Colonic mucosa (tissue), 4 donors: Measurements from ENCODE around the gene SF3B5. TPM values are rescaled to one million over a fixed set of nuclear protein-coding genes. Genes with fewer than 3 reads are reported as not detected.

Source experiments
- DNase-seq: peaks from one replicate; pipeline ENCODE4 v3.0.0-alpha.2; 2020
- H3K27ac ChIP-seq: fragments of 200-600 bp; one replicate; pipeline ENCODE4 v1.8.0; 2021
- H3K27me3 ChIP-seq: fragments of 200-600 bp; one replicate; pipeline ENCODE4 v1.8.0; 2021
- H3K36me3 ChIP-seq: fragments of 200-600 bp; one replicate; pipeline ENCODE4 v1.8.0; 2021
- H3K4me1 ChIP-seq: fragments of 200-600 bp; one replicate; pipeline ENCODE4 v1.8.0; 2021; ENCODE audit warnings: mild to moderate bottlenecking
- H3K4me3 ChIP-seq: fragments of 200-600 bp; one replicate; pipeline ENCODE4 v1.8.0; 2021
- H3K9ac ChIP-seq, 2 donors: one replicate each; pipeline ENCODE4 v1.7.0; 2013; ENCODE audit warnings: control low read depth in 2 of 2, low read depth in 2 of 2, low read length in 2 of 2
- H3K9me3 ChIP-seq: fragments of 200-600 bp; one replicate; pipeline ENCODE4 v1.8.0; 2021
- intact Hi-C: fragments of 100-400 bp; cut with DNase I; formaldehyde crosslinking; loops from one replicate; pipeline ENCODE4 v1.14.1; 2022
- total RNA-seq, 2 donors: library from RNA; stranded (reverse); fragmentation: NEBNext Ultra II Directional in 1 of 2; extraction: Animal tissue kit (Norgen Biotek cat#: 25700) in 1 of 2; gene quantifications; one replicate each; pipeline ENCODE4 v1.2.1, GENCODE V29; 2021
- TF ChIP-seq, protein P1 (sequence below): fragments of 200-600 bp; IDR thresholded peaks from one replicate; pipeline ENCODE4 v1.8.0; 2022; ENCODE audit warnings: antibody characterized with exemption, mild to moderate bottlenecking
- donor health status: healthy.
- donor health status: DM: no; HTN: no; CAD: no.
- donor health status: DM: no; HTN: no; CAD: no.

SF3B5 gene
- total RNA-seq, 2 donors from 2014 or later, result 149 to 285 TPM

DNA sequence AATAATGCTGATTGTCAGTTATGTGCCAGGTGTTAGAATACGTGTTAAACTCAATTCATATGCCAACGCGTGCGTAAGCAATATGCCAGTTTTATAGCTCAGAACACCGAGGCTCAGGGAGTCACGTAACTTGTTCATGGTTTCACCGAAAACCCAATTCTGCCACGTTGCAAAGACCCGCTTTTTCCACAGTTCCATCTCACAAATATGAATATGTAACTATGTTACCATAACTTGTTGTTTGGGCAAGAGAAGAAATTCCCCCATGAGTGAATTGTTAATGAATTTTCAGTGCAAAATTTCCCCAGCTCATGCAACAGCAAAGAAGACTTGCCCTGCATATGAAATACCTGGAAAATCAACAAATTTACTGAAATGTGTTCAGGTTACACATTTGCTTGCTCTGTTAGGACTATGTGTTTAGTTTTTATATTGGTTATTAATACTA is 30.1 kb downstream of the SF3B5 start:
- DNase-seq, result no peak
- intact Hi-C loops, result no loop called here
- H3K4me1 ChIP-seq, result no peaks in the 10 kb centered on the region
- peak overlapping the region; percentile 88 to 99 for H3K9ac ChIP-seq
- no peaks in the 10 kb centered on the region for H3K9me3 ChIP-seq
- H3K27me3 ChIP-seq, result no peaks in the 10 kb centered on the region
- peak overlapping the region; percentile 93 for H3K27ac ChIP-seq
- TF ChIP-seq, protein P1, sequence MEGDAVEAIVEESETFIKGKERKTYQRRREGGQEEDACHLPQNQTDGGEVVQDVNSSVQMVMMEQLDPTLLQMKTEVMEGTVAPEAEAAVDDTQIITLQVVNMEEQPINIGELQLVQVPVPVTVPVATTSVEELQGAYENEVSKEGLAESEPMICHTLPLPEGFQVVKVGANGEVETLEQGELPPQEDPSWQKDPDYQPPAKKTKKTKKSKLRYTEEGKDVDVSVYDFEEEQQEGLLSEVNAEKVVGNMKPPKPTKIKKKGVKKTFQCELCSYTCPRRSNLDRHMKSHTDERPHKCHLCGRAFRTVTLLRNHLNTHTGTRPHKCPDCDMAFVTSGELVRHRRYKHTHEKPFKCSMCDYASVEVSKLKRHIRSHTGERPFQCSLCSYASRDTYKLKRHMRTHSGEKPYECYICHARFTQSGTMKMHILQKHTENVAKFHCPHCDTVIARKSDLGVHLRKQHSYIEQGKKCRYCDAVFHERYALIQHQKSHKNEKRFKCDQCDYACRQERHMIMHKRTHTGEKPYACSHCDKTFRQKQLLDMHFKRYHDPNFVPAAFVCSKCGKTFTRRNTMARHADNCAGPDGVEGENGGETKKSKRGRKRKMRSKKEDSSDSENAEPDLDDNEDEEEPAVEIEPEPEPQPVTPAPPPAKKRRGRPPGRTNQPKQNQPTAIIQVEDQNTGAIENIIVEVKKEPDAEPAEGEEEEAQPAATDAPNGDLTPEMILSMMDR, result no peak
- peak overlapping the region; percentile 64 for H3K4me3 ChIP-seq
- H3K36me3 ChIP-seq, result no peaks in the 10 kb centered on the region

DNA sequence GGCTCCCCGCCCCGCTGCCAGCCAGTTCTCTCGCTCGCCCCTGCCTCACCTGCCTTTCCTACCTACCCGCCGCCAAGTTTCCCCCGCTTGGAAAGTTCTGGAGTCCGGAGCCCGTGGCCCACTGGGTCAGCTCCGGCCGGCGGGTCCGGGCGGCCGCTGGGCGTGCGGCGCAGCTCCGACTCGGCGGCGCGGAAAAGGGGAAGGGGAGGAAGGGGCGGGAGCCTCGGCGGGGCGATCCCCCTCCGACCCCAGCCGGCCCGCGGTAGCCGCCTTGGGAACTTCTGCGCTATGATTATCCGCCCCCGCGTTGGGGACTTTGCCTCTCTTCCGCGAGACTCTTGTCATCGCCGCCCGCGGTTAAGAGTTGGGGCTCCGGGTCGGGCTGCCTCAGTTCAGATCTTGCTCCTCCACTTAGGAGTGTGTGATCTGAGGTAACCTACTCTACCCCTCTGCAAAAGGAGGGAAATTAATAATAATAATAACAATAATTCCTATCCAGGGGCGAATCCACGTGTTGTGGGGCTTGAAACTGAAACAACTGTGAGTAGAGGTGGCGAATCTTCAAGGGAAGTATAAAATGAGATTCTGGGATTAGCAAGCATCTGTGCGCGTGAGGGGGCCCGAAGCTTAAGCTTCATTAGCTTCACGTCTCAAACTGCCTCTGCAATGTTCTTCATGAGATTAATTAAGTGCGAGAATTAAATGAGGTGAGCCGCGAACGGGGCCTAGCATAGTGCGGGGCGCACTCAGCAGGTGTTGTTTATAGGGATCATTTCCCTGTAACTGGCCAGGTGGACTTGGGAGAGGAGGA is 30.8 kb downstream of the SF3B5 start:
- Histone ChIP-seq H3K4me3 (peak overlapping the region; percentile 64), H3K36me3 (no peaks in the 10 kb centered on the region), H3K9ac (peak overlapping the region; percentile 88 to 99), H3K27me3 (no peaks in the 10 kb centered on the region), H3K4me1 (no peaks in the 10 kb centered on the region), H3K27ac (peak overlapping the region; percentile 93), H3K9me3 (no peaks in the 10 kb centered on the region)
- TF ChIP-seq, protein P1, result no peak
- intact Hi-C loops, result no loop called here
- peak; percentile 76 for DNase-seq

DNA sequence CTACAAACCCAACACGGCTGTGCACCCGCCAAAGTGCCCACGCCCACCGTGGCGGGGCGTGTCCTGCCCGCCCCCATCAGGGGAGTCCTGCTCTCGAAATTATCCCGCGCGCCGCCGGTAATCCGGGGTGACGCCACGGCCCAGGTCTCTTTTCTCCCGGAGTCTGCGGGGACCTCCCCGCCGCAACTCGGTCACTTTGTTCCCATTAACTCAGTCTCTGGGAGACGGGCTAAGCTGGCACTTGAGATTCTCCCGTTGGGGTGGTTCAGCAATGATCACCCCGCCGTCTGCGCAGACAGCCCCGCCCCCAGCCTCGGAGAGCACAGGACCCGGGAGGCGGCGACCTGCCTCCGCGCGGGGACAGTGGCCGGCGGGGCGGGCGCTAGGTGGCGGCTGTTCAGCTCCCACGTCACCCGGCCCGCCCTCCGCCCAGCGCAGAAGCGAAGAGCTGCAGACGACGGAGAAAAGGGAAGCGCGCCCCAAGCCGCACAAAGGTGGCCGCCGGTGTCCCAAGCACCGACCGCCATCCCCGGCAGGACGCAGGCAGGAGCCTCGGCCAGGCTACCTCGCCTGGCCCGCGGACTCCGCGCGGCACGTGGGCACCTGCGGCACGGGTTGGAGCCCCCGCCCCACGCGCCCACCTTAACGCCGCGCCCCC is 31.5 kb downstream of the SF3B5 start:
- peak overlapping the region; percentile 64 for H3K4me3 ChIP-seq
- no peaks in the 10 kb centered on the region for H3K9me3 ChIP-seq
- intact Hi-C loops, result no loop called here
- H3K9ac ChIP-seq, result peak overlapping the region; percentile 88 to 99
- peak overlapping the region; percentile 93 for H3K27ac ChIP-seq
- H3K4me1 ChIP-seq, result no peaks in the 10 kb centered on the region
- TF ChIP-seq, protein P1, result no peak
- DNase-seq, result peak; percentile 95
- H3K27me3 ChIP-seq, result no peaks in the 10 kb centered on the region
- no peaks in the 10 kb centered on the region for H3K36me3 ChIP-seq

DNA sequence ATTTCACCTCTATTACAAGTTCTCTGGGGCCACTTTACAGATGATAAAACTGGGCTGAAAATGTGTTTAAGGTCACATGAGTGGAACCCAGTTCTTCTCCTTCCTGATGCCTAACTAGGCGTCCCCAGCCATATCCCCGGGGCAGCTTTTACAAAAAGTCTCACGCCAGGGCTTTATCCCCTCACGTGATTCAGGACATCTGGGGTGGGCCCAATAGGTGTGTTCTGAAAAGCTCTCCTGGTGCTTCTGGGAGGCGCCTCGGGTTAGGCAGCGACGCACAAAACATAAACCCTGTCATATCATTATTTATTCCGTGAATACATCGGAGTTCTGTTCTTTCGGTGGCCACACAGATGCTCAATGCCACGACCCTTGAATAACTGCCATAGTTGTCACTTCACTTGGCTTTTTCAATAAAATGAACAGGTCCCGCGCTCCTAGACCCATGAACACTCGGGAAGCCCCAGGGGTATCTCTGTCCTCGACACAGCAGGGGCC is 32.1 kb downstream of the SF3B5 start:
- TF ChIP-seq, protein P1, result no peak
- intact Hi-C loops, result no loop called here
- Histone ChIP-seq H3K27me3 (no peaks in the 10 kb centered on the region), H3K36me3 (no peaks in the 10 kb centered on the region), H3K4me3 (peak overlapping the region; percentile 64), H3K9me3 (no peaks in the 10 kb centered on the region), H3K9ac (peak overlapping the region; percentile 88 to 99), H3K4me1 (no peaks in the 10 kb centered on the region), H3K27ac (peak overlapping the region; percentile 93)
- DNase-seq, result peak; percentile 67

DNA sequence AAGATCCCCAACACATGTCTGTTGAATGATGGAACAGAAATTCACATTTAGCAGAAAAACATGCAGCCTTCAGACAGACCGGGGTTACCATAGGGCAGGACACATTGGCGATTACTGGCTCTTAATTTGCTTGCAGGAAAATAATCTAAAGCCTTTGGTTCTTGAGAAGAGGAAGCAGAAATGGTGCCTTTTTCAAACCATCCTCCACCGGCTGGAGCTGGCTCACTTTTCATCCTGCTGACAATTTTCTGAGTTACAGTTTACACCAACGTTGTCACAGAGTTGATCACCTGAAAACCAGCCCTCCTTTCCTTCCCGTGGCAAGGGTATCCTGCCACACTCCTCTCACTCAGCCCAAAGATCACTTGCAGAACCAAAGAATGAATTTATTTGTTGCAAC is 32.6 kb downstream of the SF3B5 start:
- Histone ChIP-seq H3K36me3 (no peaks in the 10 kb centered on the region), H3K4me3 (peak overlapping the region; percentile 64), H3K27ac (peak overlapping the region; percentile 93), H3K4me1 (no peaks in the 10 kb centered on the region), H3K27me3 (no peaks in the 10 kb centered on the region), H3K9ac (peak overlapping the region in 1 of 2 donors; percentile 88), H3K9me3 (no peaks in the 10 kb centered on the region)
- no peak for DNase-seq
- intact Hi-C loops, result no loop called here
- TF ChIP-seq, protein P1, result no peak
